Karpas-422 (cell line): Measurements from ENCODE around the gene CASP4. TPM values are rescaled to one million over a fixed set of nuclear protein-coding genes. Genes with fewer than 3 reads are reported as not detected.
A peak's percentile ranks its signal among the peaks of the same experiment; 100 is the strongest.

Source experiments
- DNase-seq: peaks from one replicate; pipeline ENCODE4 v3.0.0-alpha.2; 2015
- H2AFZ ChIP-seq: fragments of 200-600 bp; sonication (generic); 2 replicates; pipeline ENCODE4 v1.6.1; 2014; ENCODE audit warnings: antibody characterized with exemption, low read length, mixed read lengths
- H3K27ac ChIP-seq: fragments of 200-600 bp; sonication (generic); 2 replicates; pipeline ENCODE4 v1.5.1; 2014; ENCODE audit warnings: mild to moderate bottlenecking, low read length, moderate library complexity
- H3K27me3 ChIP-seq: fragments of 200-600 bp; sonication (generic); 2 replicates; pipeline ENCODE4 v1.6.1; 2014; ENCODE audit warnings: low read length, mixed read lengths
- H3K36me3 ChIP-seq: fragments of 200-600 bp; sonication (generic); 2 replicates; pipeline ENCODE4 v1.6.1; 2014; ENCODE audit warnings: low read length, mixed read lengths; ENCODE audit not compliant: insufficient read depth
- H3K4me1 ChIP-seq: fragments of 200-600 bp; sonication (generic); 2 replicates; pipeline ENCODE4 v1.6.1; 2014; ENCODE audit warnings: mild to moderate bottlenecking, low read length, mixed read lengths
- H3K4me2 ChIP-seq: fragments of 200-600 bp; sonication (generic); 2 replicates; pipeline ENCODE4 v1.6.1; 2014; ENCODE audit warnings: low read length, low read depth, mild to moderate bottlenecking; ENCODE audit not compliant: poor library complexity, severe bottlenecking
- H3K4me3 ChIP-seq: fragments of 200-600 bp; sonication (generic); 2 replicates; pipeline ENCODE4 v1.5.1; 2014; ENCODE audit warnings: mild to moderate bottlenecking, antibody characterized with exemption, low read length, mixed read lengths
- H3K79me2 ChIP-seq: fragments of 200-600 bp; sonication (generic); 2 replicates; pipeline ENCODE4 v1.6.1; 2014; ENCODE audit warnings: mild to moderate bottlenecking, low read length, mixed read lengths
- H3K9ac ChIP-seq: fragments of 200-600 bp; sonication (generic); 2 replicates; pipeline ENCODE4 v1.6.0; 2014; ENCODE audit warnings: low read length
- H3K9me2 ChIP-seq: fragments of 200-600 bp; sonication (generic), shearing (Covaris generic); replicated peaks from 2 replicates; pipeline ENCODE4 v1.6.0; 2014; ENCODE audit warnings: mild to moderate bottlenecking, low read length, moderate library complexity; ENCODE audit not compliant: insufficient read depth
- H3K9me3 ChIP-seq: fragments of 300-700, 200-600 bp; sonication (generic); 2 replicates; pipeline ENCODE4 v1.6.1; 2014; ENCODE audit warnings: low read length, mixed read lengths
- H4K20me1 ChIP-seq: fragments of 200-600 bp; sonication (generic); 2 replicates; pipeline ENCODE4 v1.6.1; 2014; ENCODE audit warnings: mild to moderate bottlenecking, antibody characterized with exemption, low read length, low read depth; ENCODE audit not compliant: insufficient read depth
- total RNA-seq: library from RNA; depleted of rRNA; stranded (reverse); fragments of >200 nt; shearing (Covaris generic); gene quantifications from 2 replicates; pipeline ENCODE4 v1.2.3, GENCODE V29; 2014; ENCODE audit warnings: low replicate concordance

Gene CASP4
- total RNA-seq, 1 experiment from 2014 or later, result 44.7 TPM

DNA sequence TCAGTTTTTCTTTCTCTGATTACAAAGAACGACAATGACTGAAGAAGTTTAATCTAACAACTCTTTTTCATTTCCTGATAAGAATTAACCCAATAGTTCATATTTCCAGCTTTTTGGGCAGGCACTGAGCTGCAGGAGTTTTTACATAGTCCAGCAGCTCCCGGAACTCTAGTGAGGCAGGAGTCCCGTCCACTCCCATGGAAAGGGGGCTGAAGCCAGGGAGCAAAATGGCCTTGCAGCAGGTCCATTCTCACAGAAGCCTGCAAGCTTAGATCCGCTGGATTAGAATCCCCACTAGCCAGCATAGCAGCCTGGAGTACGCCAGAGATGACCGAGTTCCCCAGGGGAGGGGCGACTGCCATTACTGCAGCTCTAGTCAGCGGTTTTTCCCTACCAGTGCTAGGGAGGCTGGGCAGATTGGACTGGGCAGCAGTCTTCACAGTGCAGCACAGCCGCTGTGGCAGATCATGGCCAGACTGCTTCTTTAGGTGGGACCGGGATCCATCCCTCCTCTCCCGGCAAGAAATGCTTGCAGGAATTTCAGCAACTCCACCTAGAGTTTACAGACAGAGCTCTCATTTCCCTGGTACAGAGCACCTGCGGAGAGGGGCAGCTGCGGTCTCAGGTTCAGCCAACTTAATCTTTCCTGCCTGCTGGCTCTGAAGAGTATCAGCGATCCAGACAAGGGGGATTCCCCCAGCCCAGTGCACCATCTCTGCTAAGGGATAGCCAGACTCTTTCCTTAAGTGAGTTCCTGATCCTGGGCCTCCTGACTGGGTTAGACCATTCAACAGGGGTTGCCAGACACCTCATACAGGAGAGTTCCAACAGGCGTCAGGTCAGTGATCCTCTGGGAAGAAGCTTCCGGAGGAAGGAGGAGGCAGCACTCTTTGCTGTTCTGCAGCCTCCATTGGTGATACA lies 742 bp upstream of the CASP4 start:
- Histone ChIP-seq H4K20me1 (no peaks in the 10 kb centered on the region), H3K9me3 (0 out of 2 replicates have a peak, but pooled peaks cover 3% of the 10 kb centered on the region), H3K27me3 (no peaks in the 10 kb centered on the region), H3K27ac (no peak overlapping the region), H3K79me2 (no peaks in the 10 kb centered on the region), H3K9ac (peak overlapping the region; percentile 56; the same call in 1 of the 2 replicates), H3K36me3 (no peaks in the 10 kb centered on the region), H3K4me1 (peaks cover 15% of the 10 kb centered on the region), H3K9me2 (0 out of 2 replicates have a peak, but pooled peaks cover 4% of the 10 kb centered on the region), H3K4me3 (peak overlapping the region; percentile 65), H3K4me2 (peak overlapping the region; percentile 67), H2AFZ (peak overlapping the region; percentile 73)
- DNase-seq, result no peak

DNA sequence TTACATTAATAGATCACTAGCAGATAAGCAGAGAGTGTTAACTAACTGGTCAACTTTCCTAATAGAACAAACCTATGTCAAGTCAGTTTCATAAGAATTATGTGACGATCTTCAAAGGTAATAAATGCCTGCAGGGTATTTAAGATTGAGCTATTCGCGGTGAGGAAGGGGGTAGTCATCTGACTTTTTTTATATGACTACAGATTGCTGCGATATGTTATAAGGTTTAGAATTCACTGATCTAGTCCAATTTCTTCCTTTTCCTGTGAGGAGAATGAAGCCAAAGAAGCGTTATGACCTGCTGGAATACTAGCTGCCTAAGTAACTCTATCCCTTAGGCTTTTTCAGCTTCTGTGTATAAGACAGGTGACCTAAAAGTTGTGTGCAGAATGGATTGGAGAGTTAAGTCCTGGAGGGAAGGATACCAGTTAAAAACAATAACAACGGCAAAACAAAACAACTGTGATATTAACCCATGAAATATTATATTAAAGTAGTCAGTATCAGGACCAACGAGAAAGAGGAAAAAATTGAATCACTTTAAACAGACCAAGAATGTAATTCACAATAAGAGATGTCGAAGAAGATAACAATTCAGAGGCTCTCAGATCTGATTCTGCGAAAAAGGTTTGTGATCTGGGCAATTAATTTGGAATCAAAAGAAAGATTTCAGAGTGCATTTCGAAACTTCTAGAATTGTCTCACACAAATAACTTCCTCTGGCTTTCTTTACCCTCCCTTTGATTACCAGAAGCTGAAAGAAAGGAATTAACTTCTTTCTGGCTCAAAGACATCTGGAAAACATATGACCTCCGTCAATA lies 630 bp downstream of the CASP4 start:
- peaks cover 3% of the 10 kb centered on the region; the same call in 1 of the 2 replicates for H3K27me3 ChIP-seq
- H3K9ac ChIP-seq, result peak overlapping the region; percentile 56
- 0 out of 2 replicates have a peak, but pooled peaks cover 4% of the 10 kb centered on the region for H3K9me2 ChIP-seq
- DNase-seq, result no peak
- peaks cover 15% of the 10 kb centered on the region for H3K4me1 ChIP-seq
- no peak overlapping the region for H3K27ac ChIP-seq
- H3K4me3 ChIP-seq, result peak overlapping the region; percentile 65
- H3K9me3 ChIP-seq, result no peaks in the 10 kb centered on the region
- peak overlapping the region; percentile 73 for H2AFZ ChIP-seq
- peak overlapping the region; percentile 67 for H3K4me2 ChIP-seq
- H3K79me2 ChIP-seq, result no peaks in the 10 kb centered on the region
- no peaks in the 10 kb centered on the region for H3K36me3 ChIP-seq
- no peaks in the 10 kb centered on the region for H4K20me1 ChIP-seq

DNA sequence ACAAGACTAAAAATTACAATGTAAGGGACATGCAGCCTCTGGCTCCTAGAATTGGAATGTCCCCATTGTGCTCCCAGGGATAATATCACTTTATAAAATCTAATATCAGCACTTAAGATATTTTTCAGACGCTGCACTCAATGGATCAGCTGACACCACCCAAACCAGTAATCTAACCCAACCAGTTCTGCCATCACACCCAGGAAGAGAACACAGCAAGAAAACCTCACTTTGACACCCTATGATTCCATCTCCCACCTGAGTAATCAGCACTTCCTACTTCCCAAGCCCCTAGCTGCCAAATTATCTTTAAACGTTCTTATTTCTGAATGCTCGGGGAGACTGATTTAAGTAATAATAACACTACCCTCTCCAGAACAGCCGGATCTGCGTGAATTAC lies 2.6 kb downstream of the CASP4 start:
- no peak overlapping the region for H3K9ac ChIP-seq
- peaks cover 3% of the 10 kb centered on the region; the same call in 1 of the 2 replicates for H3K27me3 ChIP-seq
- no peak overlapping the region for H3K27ac ChIP-seq
- H3K4me3 ChIP-seq, result no peak overlapping the region
- no peaks in the 10 kb centered on the region for H3K9me3 ChIP-seq
- no peaks in the 10 kb centered on the region for H4K20me1 ChIP-seq
- 0 out of 2 replicates have a peak, but pooled peaks cover 4% of the 10 kb centered on the region for H3K9me2 ChIP-seq
- H3K4me2 ChIP-seq, result no peak overlapping the region
- H3K4me1 ChIP-seq, result peaks cover 15% of the 10 kb centered on the region
- H3K36me3 ChIP-seq, result no peaks in the 10 kb centered on the region
- DNase-seq, result no peak
- H3K79me2 ChIP-seq, result no peaks in the 10 kb centered on the region
- H2AFZ ChIP-seq, result no peak overlapping the region

DNA sequence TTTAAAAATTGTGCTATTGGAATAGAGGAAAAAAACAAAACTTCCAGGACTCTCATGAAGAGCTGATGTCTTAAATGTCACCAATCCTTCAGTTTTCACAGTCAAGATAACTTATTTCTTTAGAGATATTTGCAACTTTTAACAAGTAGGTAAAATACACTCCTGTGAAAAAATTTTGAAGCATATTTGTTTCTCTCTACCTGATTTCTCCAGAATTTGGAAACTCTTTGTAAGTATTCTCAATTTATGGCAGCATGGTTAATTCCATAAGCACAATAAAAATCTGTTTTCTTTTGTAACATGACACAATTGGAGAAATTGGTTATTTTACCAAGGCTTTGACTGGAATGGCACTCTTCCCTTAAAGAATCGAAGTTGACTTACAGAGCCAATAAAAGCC lies 4.1 kb downstream of the CASP4 start:
- no peak overlapping the region for H2AFZ ChIP-seq
- H3K27ac ChIP-seq, result no peak overlapping the region
- H3K9me2 ChIP-seq, result 0 out of 2 replicates have a peak, but pooled peaks cover 4% of the 10 kb centered on the region
- H3K9ac ChIP-seq, result no peak overlapping the region
- peaks cover 3% of the 10 kb centered on the region; the same call in 1 of the 2 replicates for H3K27me3 ChIP-seq
- H3K79me2 ChIP-seq, result no peaks in the 10 kb centered on the region
- H3K36me3 ChIP-seq, result no peaks in the 10 kb centered on the region
- peaks cover 15% of the 10 kb centered on the region for H3K4me1 ChIP-seq
- no peaks in the 10 kb centered on the region for H4K20me1 ChIP-seq
- no peaks in the 10 kb centered on the region for H3K9me3 ChIP-seq
- no peak overlapping the region for H3K4me2 ChIP-seq
- no peak for DNase-seq
- no peak overlapping the region for H3K4me3 ChIP-seq

DNA sequence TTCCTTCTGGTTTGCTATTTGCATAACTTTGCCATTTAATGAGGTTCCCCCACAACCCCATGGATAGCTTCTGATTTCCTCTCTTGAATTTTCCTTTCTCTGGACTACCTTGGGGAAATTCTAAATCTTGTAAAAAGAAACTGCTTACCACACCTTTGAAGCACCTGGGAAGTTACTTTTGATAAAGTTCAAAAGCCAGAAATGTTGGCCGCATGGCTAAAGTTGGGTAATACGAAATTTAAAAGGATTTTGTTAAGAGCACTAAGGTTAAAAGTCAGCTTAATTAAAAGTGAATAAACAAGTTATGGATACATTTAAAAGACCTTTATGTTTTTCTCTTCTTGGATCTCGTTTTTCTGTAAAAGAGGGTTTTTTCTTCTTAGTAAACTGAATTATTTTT lies 5.5 kb downstream of the CASP4 start:
- H3K4me2 ChIP-seq, result no peak overlapping the region
- H3K4me1 ChIP-seq, result peaks cover 4% of the 10 kb centered on the region
- H3K79me2 ChIP-seq, result no peaks in the 10 kb centered on the region
- no peaks in the 10 kb centered on the region for H4K20me1 ChIP-seq
- no peak overlapping the region for H2AFZ ChIP-seq
- no peak overlapping the region for H3K27ac ChIP-seq
- peaks cover 3% of the 10 kb centered on the region; the same call in 1 of the 2 replicates for H3K27me3 ChIP-seq
- no peaks in the 10 kb centered on the region for H3K9me3 ChIP-seq
- no peak overlapping the region for H3K9ac ChIP-seq
- no peak overlapping the region for H3K4me3 ChIP-seq
- DNase-seq, result no peak
- H3K9me2 ChIP-seq, result 0 out of 2 replicates have a peak, but pooled peaks cover 4% of the 10 kb centered on the region
- H3K36me3 ChIP-seq, result no peaks in the 10 kb centered on the region

DNA sequence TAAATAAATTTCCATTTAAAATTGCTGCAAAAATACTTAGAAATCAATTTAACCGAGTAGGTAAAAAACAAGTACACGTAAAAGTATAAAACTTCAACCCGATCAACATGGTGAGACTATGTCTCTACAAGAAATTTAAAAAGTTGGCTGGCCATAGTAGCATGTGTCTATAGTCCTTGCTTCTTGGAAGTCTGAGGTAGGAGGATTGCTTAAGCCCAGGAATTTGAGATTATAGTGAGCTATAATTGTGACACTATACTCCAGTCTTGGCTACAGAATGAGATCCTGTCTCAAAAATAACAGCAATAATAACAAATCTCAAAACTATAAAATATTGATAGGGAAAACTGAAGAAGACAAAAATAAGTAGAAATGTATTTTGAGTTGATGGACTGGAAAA lies 11.1 kb downstream of the CASP4 start:
- Histone ChIP-seq H3K9me2 (no peaks in the 10 kb centered on the region), H3K4me2 (no peak overlapping the region), H3K27me3 (no peaks in the 10 kb centered on the region), H3K27ac (no peak overlapping the region), H3K4me3 (no peak overlapping the region), H3K79me2 (no peaks in the 10 kb centered on the region), H3K36me3 (no peaks in the 10 kb centered on the region), H2AFZ (no peak overlapping the region), H3K4me1 (no peaks in the 10 kb centered on the region), H3K9ac (no peak overlapping the region), H3K9me3 (no peaks in the 10 kb centered on the region), H4K20me1 (no peaks in the 10 kb centered on the region)
- no peak for DNase-seq

DNA sequence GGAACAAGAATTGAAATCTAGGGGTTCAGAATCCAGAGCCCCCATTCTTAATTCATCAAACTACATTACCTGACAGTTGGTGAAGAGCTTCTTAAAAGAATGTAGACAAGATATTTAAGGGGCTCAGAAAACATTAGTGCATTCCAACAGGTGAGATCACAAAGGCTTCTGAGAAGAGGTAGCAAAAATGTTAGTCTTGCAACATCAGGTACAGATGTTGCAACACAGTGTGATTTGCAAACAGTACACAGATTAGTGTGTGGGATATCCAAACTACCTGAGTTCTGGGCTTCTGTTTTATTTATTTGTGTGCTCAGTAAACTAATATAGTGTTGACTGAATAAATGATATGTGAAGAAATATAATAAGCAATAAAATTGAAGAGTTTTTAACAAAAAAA lies 11.8 kb downstream of the CASP4 start:
- Histone ChIP-seq H4K20me1 (no peaks in the 10 kb centered on the region), H3K79me2 (no peaks in the 10 kb centered on the region), H3K4me2 (no peak overlapping the region), H3K27ac (no peak overlapping the region), H3K36me3 (no peaks in the 10 kb centered on the region), H2AFZ (no peak overlapping the region), H3K9me2 (no peaks in the 10 kb centered on the region), H3K4me3 (no peak overlapping the region), H3K4me1 (no peaks in the 10 kb centered on the region), H3K27me3 (no peaks in the 10 kb centered on the region), H3K9me3 (no peaks in the 10 kb centered on the region), H3K9ac (no peak overlapping the region)
- no peak for DNase-seq

DNA sequence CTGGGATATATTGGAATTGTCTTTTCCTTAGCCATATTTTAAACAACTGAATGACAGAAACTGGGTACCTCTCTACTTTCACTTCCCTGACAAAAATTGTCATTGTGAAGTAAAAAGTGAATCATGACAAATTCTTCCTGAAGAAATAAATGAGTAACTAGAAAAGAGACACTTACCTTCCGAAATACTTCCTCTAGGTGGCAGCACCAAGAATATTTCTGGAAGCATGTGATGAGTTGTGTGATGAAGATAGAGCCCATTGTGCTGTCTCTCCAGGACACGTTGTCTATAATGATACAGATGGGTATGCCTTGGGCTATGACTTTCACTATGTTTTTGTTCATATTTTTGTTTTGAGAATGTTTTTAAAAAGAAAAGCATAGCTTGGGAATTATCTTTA lies 21.5 kb downstream of the CASP4 start:
- H3K4me3 ChIP-seq, result no peak overlapping the region
- H3K27me3 ChIP-seq, result no peaks in the 10 kb centered on the region
- no peaks in the 10 kb centered on the region for H4K20me1 ChIP-seq
- peak; percentile 92 for DNase-seq
- no peaks in the 10 kb centered on the region for H3K36me3 ChIP-seq
- H3K79me2 ChIP-seq, result no peaks in the 10 kb centered on the region
- no peak overlapping the region for H3K9ac ChIP-seq
- H3K9me2 ChIP-seq, result no peaks in the 10 kb centered on the region
- H3K9me3 ChIP-seq, result no peaks in the 10 kb centered on the region
- H3K4me1 ChIP-seq, result no peaks in the 10 kb centered on the region
- no peak overlapping the region for H2AFZ ChIP-seq
- H3K27ac ChIP-seq, result no peak overlapping the region
- no peak overlapping the region for H3K4me2 ChIP-seq
